ENCODE results near the gene MCM9. TPM values are rescaled to one million over a fixed set of nuclear protein-coding genes. Genes with fewer than 3 reads are reported as not detected.

The MCM9 gene
- total and polyA plus RNA-seq, 2 donors (not counting 1 experiment from before 2014, with no cell fraction given): 14.0 to 54.5 TPM

DNA sequence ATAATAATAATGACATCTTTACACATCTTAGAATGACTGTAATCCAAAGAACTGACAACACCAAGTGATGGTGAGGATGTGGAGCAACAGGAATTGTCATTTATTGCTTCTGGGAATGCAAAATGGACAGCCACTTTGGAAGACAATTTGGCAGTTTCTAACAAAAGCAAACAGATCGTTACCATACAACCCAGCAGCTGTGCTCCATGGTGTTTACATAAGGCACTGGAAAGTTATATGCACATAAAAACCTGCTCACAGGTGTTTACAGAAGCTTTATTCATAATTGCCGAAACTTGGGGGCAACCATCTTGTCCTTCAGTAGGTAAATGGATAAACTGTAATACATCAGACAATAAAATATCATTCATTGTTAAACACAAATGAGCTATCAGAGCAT lies 59.3 kb downstream of the MCM9 start:
- POLR2A ChIA-PET: no interaction called here
- peaks cover 92% of the 10 kb centered on the region for H3K79me2 ChIP-seq (ENCODE audit: control insufficient read depth, insufficient read depth, low read length)
- H3K9me3 ChIP-seq (ENCODE audit: control extremely low read depth in 1 of 3, control insufficient read depth in 2 of 3, insufficient read depth in 1 of 3, low read length in 2 of 3): no peaks in the 10 kb centered on the region
- CTCF ChIA-PET: interaction anchor here (1.3 kb wide), 1 partner anchor 11 kb away, joined by 3 read pairs; no protein-coding TSS in a partner anchor
- H3K4me1 Mint-ChIP-seq: peaks cover 46% of the 10 kb centered on the region
- H3K36me3 ChIP-seq (replicated peaks in 1 of 2; ENCODE audit: control extremely low read depth in 1 of 2, control insufficient read depth in 1 of 2, extremely low read depth in 1 of 2, insufficient read depth in 2 of 2, low read length in 1 of 2): peaks cover 0 to 3% of the 10 kb centered on the region in 2 experiments
- no peaks in the 10 kb centered on the region for H4K20me1 ChIP-seq (ENCODE audit: control insufficient read depth, insufficient read depth, low read length, poor library complexity, severe bottlenecking)
- H3K27ac ChIP-seq (ENCODE audit: low read length in 2 of 2): no peak overlapping the region
- H2AFZ ChIP-seq (ENCODE audit: insufficient read depth, low read depth, low read length, poor library complexity, severe bottlenecking): no peak overlapping the region
- H3K9me3 Mint-ChIP-seq (ENCODE audit: insufficient read depth): no peaks in the 10 kb centered on the region
- H3K4me1 ChIP-seq (ENCODE audit: control insufficient read depth in 2 of 2, insufficient read depth in 2 of 2, low read length in 2 of 2): peaks cover 2 to 6% of the 10 kb centered on the region in 2 donors
- no peak overlapping the region for H3K4me3 ChIP-seq (ENCODE audit: control extremely low read depth in 1 of 5, extremely low read depth in 1 of 5, insufficient read depth in 1 of 5, low read depth in 2 of 5, low read length in 4 of 5)
- H3K27me3 ChIP-seq (replicated peaks in 1 of 4; ENCODE audit: control extremely low read depth in 1 of 4, control insufficient read depth in 3 of 4, insufficient read depth in 4 of 4, low read length in 3 of 4): no peaks in the 10 kb centered on the region
- DNase-seq (no peak), ATAC-seq (ENCODE audit: low read depth) (no peak)
- TF ChIP-seq, protein P1, sequence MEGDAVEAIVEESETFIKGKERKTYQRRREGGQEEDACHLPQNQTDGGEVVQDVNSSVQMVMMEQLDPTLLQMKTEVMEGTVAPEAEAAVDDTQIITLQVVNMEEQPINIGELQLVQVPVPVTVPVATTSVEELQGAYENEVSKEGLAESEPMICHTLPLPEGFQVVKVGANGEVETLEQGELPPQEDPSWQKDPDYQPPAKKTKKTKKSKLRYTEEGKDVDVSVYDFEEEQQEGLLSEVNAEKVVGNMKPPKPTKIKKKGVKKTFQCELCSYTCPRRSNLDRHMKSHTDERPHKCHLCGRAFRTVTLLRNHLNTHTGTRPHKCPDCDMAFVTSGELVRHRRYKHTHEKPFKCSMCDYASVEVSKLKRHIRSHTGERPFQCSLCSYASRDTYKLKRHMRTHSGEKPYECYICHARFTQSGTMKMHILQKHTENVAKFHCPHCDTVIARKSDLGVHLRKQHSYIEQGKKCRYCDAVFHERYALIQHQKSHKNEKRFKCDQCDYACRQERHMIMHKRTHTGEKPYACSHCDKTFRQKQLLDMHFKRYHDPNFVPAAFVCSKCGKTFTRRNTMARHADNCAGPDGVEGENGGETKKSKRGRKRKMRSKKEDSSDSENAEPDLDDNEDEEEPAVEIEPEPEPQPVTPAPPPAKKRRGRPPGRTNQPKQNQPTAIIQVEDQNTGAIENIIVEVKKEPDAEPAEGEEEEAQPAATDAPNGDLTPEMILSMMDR (IDR thresholded peaks at IDR 0.05): no peak
- no peak for TF ChIP-seq EZH2 (IDR thresholded peaks at IDR 0.05; ENCODE audit: borderline replicate concordance, insufficient read depth, low read depth, low read length, poor library complexity, severe bottlenecking)
- no peaks in the 10 kb centered on the region for H3K27me3 Mint-ChIP-seq
- no CpG with 5 or more reads among the region's 2 CpGs for WGBS (ENCODE audit: insufficient coverage)
- intact Hi-C loops (cut with micrococcal nuclease): no loop called here
- no peak overlapping the region for H3K4me3 Mint-ChIP-seq
- no peak overlapping the region for H3K27ac Mint-ChIP-seq
- no peak overlapping the region for H3K4me2 ChIP-seq (replicated peaks; ENCODE audit: low read depth, low read length, poor library complexity, severe bottlenecking)
- H3K9ac ChIP-seq (ENCODE audit: low read length): no peak overlapping the region

DNA sequence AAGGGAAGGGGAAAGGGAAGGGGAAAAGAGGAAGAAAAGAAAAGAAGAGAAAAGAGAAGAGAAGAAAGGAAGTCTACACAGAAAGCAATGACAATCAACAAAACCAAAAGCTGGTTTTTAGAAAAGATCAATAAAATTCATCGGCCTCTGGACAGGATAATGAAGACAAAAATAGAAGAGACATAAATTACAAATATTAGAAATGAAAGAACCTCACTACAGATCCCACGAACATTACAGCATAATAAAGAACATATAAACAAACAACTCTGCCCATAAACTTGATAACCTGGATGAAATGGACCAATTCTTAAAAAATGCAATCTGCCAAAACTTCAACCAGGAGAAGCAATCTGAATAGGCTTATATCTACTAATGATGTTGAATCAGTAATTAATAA lies 61.7 kb downstream of the MCM9 start:
- POLR2A ChIA-PET: no interaction called here
- DNase-seq (no peak), ATAC-seq (ENCODE audit: low read depth) (no peak)
- H2AFZ ChIP-seq (ENCODE audit: insufficient read depth, low read depth, low read length, poor library complexity, severe bottlenecking): no peak overlapping the region
- intact Hi-C loops (cut with micrococcal nuclease): no loop called here
- H3K4me2 ChIP-seq (replicated peaks; ENCODE audit: low read depth, low read length, poor library complexity, severe bottlenecking): no peak overlapping the region
- Mint-ChIP-seq H3K27me3 (no peaks in the 10 kb centered on the region), H3K27ac (no peak overlapping the region), H3K9me3 (ENCODE audit: insufficient read depth) (peaks cover 6% of the 10 kb centered on the region), H3K4me3 (no peak overlapping the region), H3K4me1 (peaks cover 40% of the 10 kb centered on the region)
- peaks cover 0 to 4% (median 0%) of the 10 kb centered on the region in 3 donors for H3K9me3 ChIP-seq (ENCODE audit: control extremely low read depth in 1 of 3, control insufficient read depth in 2 of 3, insufficient read depth in 1 of 3, low read length in 2 of 3)
- H3K4me3 ChIP-seq (ENCODE audit: control extremely low read depth in 1 of 5, extremely low read depth in 1 of 5, insufficient read depth in 1 of 5, low read depth in 2 of 5, low read length in 4 of 5): no peak overlapping the region
- H3K79me2 ChIP-seq (ENCODE audit: control insufficient read depth, insufficient read depth, low read length): peaks cover 87% of the 10 kb centered on the region
- no peak for TF ChIP-seq EZH2 (IDR thresholded peaks at IDR 0.05; ENCODE audit: borderline replicate concordance, insufficient read depth, low read depth, low read length, poor library complexity, severe bottlenecking)
- TF ChIP-seq, protein P1 (IDR thresholded peaks at IDR 0.05): no peak
- WGBS (ENCODE audit: insufficient coverage): no CpG with 5 or more reads among the region's 2 CpGs
- H3K4me1 ChIP-seq (ENCODE audit: control insufficient read depth in 2 of 2, insufficient read depth in 2 of 2, low read length in 2 of 2): no peaks in the 10 kb centered on the region
- H3K9ac ChIP-seq (ENCODE audit: low read length): no peak overlapping the region
- CTCF ChIA-PET: interaction anchor here (1.0 kb wide), 2 partner anchors 12 to 17 kb away, joined by 3 read pairs; no protein-coding TSS in a partner anchor
- no peaks in the 10 kb centered on the region for H3K27me3 ChIP-seq (replicated peaks in 1 of 4; ENCODE audit: control extremely low read depth in 1 of 4, control insufficient read depth in 3 of 4, insufficient read depth in 4 of 4, low read length in 3 of 4)
- H4K20me1 ChIP-seq (ENCODE audit: control insufficient read depth, insufficient read depth, low read length, poor library complexity, severe bottlenecking): no peaks in the 10 kb centered on the region
- no peak overlapping the region for H3K27ac ChIP-seq (ENCODE audit: low read length in 2 of 2)
- peaks cover 0 to 3% of the 10 kb centered on the region in 2 experiments for H3K36me3 ChIP-seq (replicated peaks in 1 of 2; ENCODE audit: control extremely low read depth in 1 of 2, control insufficient read depth in 1 of 2, extremely low read depth in 1 of 2, insufficient read depth in 2 of 2, low read length in 1 of 2)
